Brain microvascular endothelial cell (primary cell): ENCODE measurements around the gene KLHL29.

Experiments
- DNase-seq: peaks from one replicate; pipeline ENCODE4 v3.0.0-alpha.2; 2020
- H3K27ac ChIP-seq: fragments of 250-450 bp; sonication (Bioruptor Pico); 2 replicates; pipeline ENCODE4 v1.5.1; 2020; ENCODE audit warnings: mild to moderate bottlenecking, moderate library complexity
- H3K27me3 ChIP-seq: fragments of 250-450 bp; sonication (Bioruptor Pico); replicated peaks from 2 replicates; pipeline ENCODE4 v1.5.1; 2020; ENCODE audit warnings: mild to moderate bottlenecking
- H3K36me3 ChIP-seq: fragments of 250-450 bp; sonication (Bioruptor Pico); replicated peaks from 2 replicates; pipeline ENCODE4 v1.5.1; 2020; ENCODE audit warnings: mild to moderate bottlenecking
- H3K4me3 ChIP-seq: 2 replicates; pipeline ENCODE4 v1.5.1; 2011; ENCODE audit warnings: low read depth, mild to moderate bottlenecking, control low read depth, low read length, moderate library complexity
- in situ Hi-C: cut with HindIII; loops from 2 replicates; pipeline ENCODE4 v1.10.0; 2017; ENCODE audit warnings: low sequenced_read_pairs, low pct_ligation_motif_present
- TF ChIP-seq, protein P1 (sequence below): IDR thresholded peaks from 2 replicates; pipeline ENCODE4 v1.5.1; 2011; ENCODE audit warnings: low read depth, mild to moderate bottlenecking, moderate library complexity, low read length, control low read depth, inconsistent platforms; ENCODE audit errors: missing control alignments

Gene KLHL29

DNA sequence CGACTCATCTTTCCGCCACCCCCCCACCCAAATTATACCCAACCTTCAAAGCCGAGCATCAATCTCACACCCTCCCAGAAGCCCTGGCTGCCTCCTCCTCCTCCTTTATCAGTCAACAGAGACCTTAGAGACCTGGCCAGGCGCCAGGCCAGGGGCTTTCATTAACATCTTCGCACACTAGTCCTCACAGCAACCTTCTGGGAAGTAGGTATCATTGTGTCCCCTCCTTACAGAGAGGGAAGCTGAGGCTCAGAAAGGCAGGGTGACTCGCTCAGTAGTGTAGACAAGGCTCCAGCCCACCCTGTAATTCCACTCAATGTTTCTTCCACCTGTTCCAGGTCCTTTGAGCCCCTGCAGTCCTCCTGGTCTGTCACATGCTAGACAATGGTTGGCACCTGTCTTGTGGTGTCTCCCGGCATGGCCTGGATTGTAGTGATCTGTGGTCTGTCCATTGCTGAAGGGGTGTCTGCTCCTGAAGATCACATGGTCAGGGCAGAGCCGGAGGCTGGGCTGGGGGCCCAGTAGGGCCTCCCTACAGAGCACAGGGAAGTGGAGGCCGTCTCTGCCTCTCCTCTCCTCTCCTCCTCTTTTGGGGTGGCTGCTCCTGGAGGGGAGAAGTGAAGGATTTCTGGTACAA is 36.0 kb downstream of the KLHL29 start:
- Histone ChIP-seq H3K27ac (no peak overlapping the region), H3K36me3 (no peaks in the 10 kb centered on the region), H3K27me3 (no peaks in the 10 kb centered on the region), H3K4me3 (no peak overlapping the region)
- no peak for DNase-seq
- TF ChIP-seq, protein P1, sequence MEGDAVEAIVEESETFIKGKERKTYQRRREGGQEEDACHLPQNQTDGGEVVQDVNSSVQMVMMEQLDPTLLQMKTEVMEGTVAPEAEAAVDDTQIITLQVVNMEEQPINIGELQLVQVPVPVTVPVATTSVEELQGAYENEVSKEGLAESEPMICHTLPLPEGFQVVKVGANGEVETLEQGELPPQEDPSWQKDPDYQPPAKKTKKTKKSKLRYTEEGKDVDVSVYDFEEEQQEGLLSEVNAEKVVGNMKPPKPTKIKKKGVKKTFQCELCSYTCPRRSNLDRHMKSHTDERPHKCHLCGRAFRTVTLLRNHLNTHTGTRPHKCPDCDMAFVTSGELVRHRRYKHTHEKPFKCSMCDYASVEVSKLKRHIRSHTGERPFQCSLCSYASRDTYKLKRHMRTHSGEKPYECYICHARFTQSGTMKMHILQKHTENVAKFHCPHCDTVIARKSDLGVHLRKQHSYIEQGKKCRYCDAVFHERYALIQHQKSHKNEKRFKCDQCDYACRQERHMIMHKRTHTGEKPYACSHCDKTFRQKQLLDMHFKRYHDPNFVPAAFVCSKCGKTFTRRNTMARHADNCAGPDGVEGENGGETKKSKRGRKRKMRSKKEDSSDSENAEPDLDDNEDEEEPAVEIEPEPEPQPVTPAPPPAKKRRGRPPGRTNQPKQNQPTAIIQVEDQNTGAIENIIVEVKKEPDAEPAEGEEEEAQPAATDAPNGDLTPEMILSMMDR = no peak
- in situ Hi-C loops = no loop called here

- TF ChIP-seq, protein P1 = no peak
- in situ Hi-C loops = no loop called here
- Histone ChIP-seq H3K27me3 (no peaks in the 10 kb centered on the region), H3K36me3 (no peaks in the 10 kb centered on the region), H3K27ac (no peak overlapping the region), H3K4me3 (no peak overlapping the region)
- no peak for DNase-seq
Measured at GRCh38 chr2:23422089-23423061, 37.4 kb downstream of the KLHL29 start.

DNA sequence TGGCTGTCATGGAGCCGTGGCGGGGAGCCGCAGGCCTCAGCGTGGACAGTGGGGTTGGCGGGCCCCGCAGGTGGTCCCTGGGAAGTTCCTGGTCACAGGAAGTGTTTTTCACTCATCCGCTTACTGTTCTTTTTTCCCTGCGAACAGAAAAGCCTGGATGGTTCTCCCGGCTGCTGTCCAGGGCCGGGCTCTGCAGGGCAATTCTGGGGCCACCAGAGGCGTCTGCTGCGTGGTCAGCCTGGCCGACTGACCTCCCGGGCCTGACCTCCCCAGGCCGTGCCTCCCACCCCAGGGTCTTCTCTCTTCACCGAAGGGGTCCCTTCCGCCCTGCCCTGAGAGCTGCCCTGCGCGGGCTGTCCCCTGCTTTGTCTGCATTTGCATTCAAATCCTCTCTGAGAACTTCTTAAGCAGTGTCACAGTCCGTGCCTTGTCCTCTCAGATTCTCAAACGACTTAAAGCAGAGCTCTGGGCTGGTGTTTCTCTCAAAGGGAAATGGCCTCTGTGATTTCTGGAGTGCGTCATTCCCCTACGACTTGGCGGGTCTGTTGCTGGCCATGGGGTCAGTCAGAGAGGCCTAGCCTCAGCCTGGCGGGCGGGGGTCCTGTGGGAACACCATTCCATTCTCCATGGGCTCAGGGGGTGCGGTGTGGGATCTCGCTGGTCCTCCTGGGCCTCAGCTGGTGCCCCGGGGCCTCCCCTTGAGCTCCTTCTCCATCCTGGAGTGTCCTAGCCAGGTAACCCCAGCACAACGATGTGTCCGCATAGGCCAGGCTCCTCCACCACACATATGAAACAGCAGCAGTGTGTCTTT is 38.3 kb downstream of the KLHL29 start:
- Histone ChIP-seq H3K4me3 (no peak overlapping the region), H3K27ac (no peak overlapping the region), H3K36me3 (no peaks in the 10 kb centered on the region), H3K27me3 (no peaks in the 10 kb centered on the region)
- TF ChIP-seq, protein P1 = no peak
- DNase-seq = no peak
- in situ Hi-C loops = no loop called here

DNA sequence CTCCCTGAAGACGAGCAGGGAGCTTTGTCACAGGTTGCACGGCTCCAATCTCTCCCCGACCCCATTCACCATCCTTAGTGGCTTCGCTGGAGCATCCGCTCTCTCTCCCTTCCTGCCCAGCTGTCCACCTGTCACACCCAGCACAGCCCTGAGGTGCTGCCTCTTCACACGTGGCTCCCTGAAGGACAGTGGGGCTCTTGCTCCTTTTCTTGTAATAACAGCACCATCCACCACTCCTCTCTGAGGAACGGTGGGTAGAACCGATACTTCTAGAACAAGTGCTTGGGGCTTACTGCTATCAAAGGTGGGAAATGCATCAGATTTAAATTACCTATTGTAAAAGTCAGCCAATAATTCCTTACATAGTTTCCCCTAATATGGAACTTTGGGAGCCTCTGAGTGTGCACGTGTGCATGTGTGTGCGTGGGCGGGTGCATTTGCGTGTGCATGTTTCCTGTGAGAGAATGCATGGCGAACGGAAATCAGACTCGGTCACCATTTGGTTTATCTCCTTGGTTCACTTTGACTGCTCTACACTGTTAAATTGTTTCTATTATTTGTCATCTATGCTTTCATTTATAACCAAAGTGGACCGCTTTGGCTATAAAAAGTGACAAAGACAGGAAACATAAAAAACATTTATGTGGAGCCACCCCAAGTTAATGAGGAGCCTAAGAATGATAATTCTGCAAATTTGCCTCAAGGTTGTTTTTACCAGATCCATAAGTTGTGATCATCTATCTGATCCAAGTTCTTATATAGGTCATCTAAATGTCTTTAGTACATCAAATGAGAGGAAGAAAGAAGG is 39.1 kb downstream of the KLHL29 start:
- DNase-seq = no peak
- no peak overlapping the region for H3K27ac ChIP-seq
- TF ChIP-seq, protein P1 = no peak
- no peaks in the 10 kb centered on the region for H3K27me3 ChIP-seq
- H3K4me3 ChIP-seq = no peak overlapping the region
- no peaks in the 10 kb centered on the region for H3K36me3 ChIP-seq
- in situ Hi-C loops = no loop called here

GRCh38 chr2:23425338-23425871 is 40.4 kb downstream of the KLHL29 start:
- H3K27me3 ChIP-seq = no peaks in the 10 kb centered on the region
- TF ChIP-seq, protein P1 = no peak
- in situ Hi-C loops = no loop called here
- H3K4me3 ChIP-seq = no peak overlapping the region
- H3K36me3 ChIP-seq = no peaks in the 10 kb centered on the region
- no peak overlapping the region for H3K27ac ChIP-seq
- DNase-seq = no peak
